ENCODE measurements around the gene GIGYF2.

Gene GIGYF2

GRCh38 chr2:232767866-232768265 is 70.7 kb downstream of the GIGYF2 start:
- H3K9ac ChIP-seq (ENCODE audit: low read depth, low read length): no peak overlapping the region
- H3K27me3 ChIP-seq (ENCODE audit: control insufficient read depth, insufficient read depth, low read length): no peaks in the 10 kb centered on the region
- H3K4me2 ChIP-seq (ENCODE audit: low read length): no peak overlapping the region
- peaks cover 13% of the 10 kb centered on the region for H3K4me1 ChIP-seq (ENCODE audit: control insufficient read depth, insufficient read depth, low read length)
- H3K4me3 ChIP-seq (ENCODE audit: low read length): no peak overlapping the region
- no peaks in the 10 kb centered on the region for H3K9me3 ChIP-seq (replicated peaks; ENCODE audit: low read length)
- H3K36me3 ChIP-seq (ENCODE audit: insufficient read depth, low read length): peaks cover 46% of the 10 kb centered on the region

- peaks cover 43% of the 10 kb centered on the region for H3K36me3 ChIP-seq (ENCODE audit: insufficient read depth, low read length)
These were observed 73.1 kb downstream of the GIGYF2 start for GRCh38 chr2:232770207-232770606.

GRCh38 chr2:232771870-232772269 is 74.7 kb downstream of the GIGYF2 start:
- H3K27me3 ChIP-seq (ENCODE audit: control insufficient read depth, insufficient read depth, low read length): no peaks in the 10 kb centered on the region
- H3K4me1 ChIP-seq (ENCODE audit: control insufficient read depth, insufficient read depth, low read length): peaks cover 10% of the 10 kb centered on the region
- H3K36me3 ChIP-seq (ENCODE audit: insufficient read depth, low read length): peaks cover 33% of the 10 kb centered on the region
- no peaks in the 10 kb centered on the region for H3K9me3 ChIP-seq (replicated peaks; ENCODE audit: low read length)
- no peak overlapping the region for H3K4me3 ChIP-seq (ENCODE audit: low read length)
- H3K4me2 ChIP-seq (ENCODE audit: low read length): no peak overlapping the region
- no peak overlapping the region for H3K9ac ChIP-seq (ENCODE audit: low read depth, low read length)

More at GRCh38 chr2:232770207-232770606, 73.1 kb downstream of the GIGYF2 start:
- H3K9me3 ChIP-seq (replicated peaks; ENCODE audit: low read length): no peaks in the 10 kb centered on the region
- no peak overlapping the region for H3K9ac ChIP-seq (ENCODE audit: low read depth, low read length)
- H3K4me1 ChIP-seq (ENCODE audit: control insufficient read depth, insufficient read depth, low read length): peaks cover 13% of the 10 kb centered on the region
- H3K27me3 ChIP-seq (ENCODE audit: control insufficient read depth, insufficient read depth, low read length): no peaks in the 10 kb centered on the region
- H3K4me3 ChIP-seq (ENCODE audit: low read length): no peak overlapping the region
- H3K4me2 ChIP-seq (ENCODE audit: low read length): no peak overlapping the region

- no peak overlapping the region for H3K4me2 ChIP-seq (ENCODE audit: low read length)
- H3K9ac ChIP-seq (ENCODE audit: low read depth, low read length): no peak overlapping the region
- peaks cover 33% of the 10 kb centered on the region for H3K36me3 ChIP-seq (ENCODE audit: insufficient read depth, low read length)
- peaks cover 5% of the 10 kb centered on the region for H3K4me1 ChIP-seq (ENCODE audit: control insufficient read depth, insufficient read depth, low read length)
- H3K9me3 ChIP-seq (replicated peaks; ENCODE audit: low read length): no peaks in the 10 kb centered on the region
- H3K4me3 ChIP-seq (ENCODE audit: low read length): no peak overlapping the region
- no peaks in the 10 kb centered on the region for H3K27me3 ChIP-seq (ENCODE audit: control insufficient read depth, insufficient read depth, low read length)
These were observed 75.4 kb downstream of the GIGYF2 start for GRCh38 chr2:232772531-232772930.

GRCh38 chr2:232773815-232774214 is 76.7 kb downstream of the GIGYF2 start:
- no peaks in the 10 kb centered on the region for H3K9me3 ChIP-seq (replicated peaks; ENCODE audit: low read length)
- peaks cover 5% of the 10 kb centered on the region for H3K4me1 ChIP-seq (ENCODE audit: control insufficient read depth, insufficient read depth, low read length)
- no peaks in the 10 kb centered on the region for H3K27me3 ChIP-seq (ENCODE audit: control insufficient read depth, insufficient read depth, low read length)
- H3K4me3 ChIP-seq (ENCODE audit: low read length): no peak overlapping the region
- H3K36me3 ChIP-seq (ENCODE audit: insufficient read depth, low read length): peaks cover 25% of the 10 kb centered on the region
- no peak overlapping the region for H3K9ac ChIP-seq (ENCODE audit: low read depth, low read length)
- no peak overlapping the region for H3K4me2 ChIP-seq (ENCODE audit: low read length)

- H3K9ac ChIP-seq (ENCODE audit: low read depth, low read length): no peak within 1 kb of the TSS
- H3K36me3 ChIP-seq (ENCODE audit: insufficient read depth, low read length): peaks cover 20% of the 10 kb centered on the region
- peaks cover 5% of the 10 kb centered on the region for H3K4me1 ChIP-seq (ENCODE audit: control insufficient read depth, insufficient read depth, low read length)
- H3K4me2 ChIP-seq (ENCODE audit: low read length): no peak within 1 kb of the TSS
- H3K4me3 ChIP-seq (ENCODE audit: low read length): no peak within 1 kb of the TSS
- no peaks in the 10 kb centered on the region for H3K27me3 ChIP-seq (ENCODE audit: control insufficient read depth, insufficient read depth, low read length)
- no peaks in the 10 kb centered on the region for H3K9me3 ChIP-seq (replicated peaks; ENCODE audit: low read length)
These were observed 79.3 kb downstream of the GIGYF2 start, which contains the start of gene KCNJ13 for GRCh38 chr2:232776435-232776834. TSS of gene KCNJ13 (minus strand) at chr2:232776565. CDS start at chr2:232771362, 5,203 bp downstream.

- Histone ChIP-seq H3K36me3 (ENCODE audit: insufficient read depth, low read length) (peaks cover 18% of the 10 kb centered on the region), H3K9me3 (replicated peaks; ENCODE audit: low read length) (no peaks in the 10 kb centered on the region), H3K4me3 (ENCODE audit: low read length) (no peak overlapping the region), H3K9ac (ENCODE audit: low read depth, low read length) (no peak overlapping the region), H3K4me2 (ENCODE audit: low read length) (no peak overlapping the region), H3K4me1 (ENCODE audit: control insufficient read depth, insufficient read depth, low read length) (peaks cover 8% of the 10 kb centered on the region), H3K27me3 (ENCODE audit: control insufficient read depth, insufficient read depth, low read length) (no peaks in the 10 kb centered on the region)
These were observed 80.1 kb downstream of the GIGYF2 start for GRCh38 chr2:232777276-232777675.

- Histone ChIP-seq H3K36me3 (ENCODE audit: insufficient read depth, low read length) (peaks cover 4% of the 10 kb centered on the region), H3K4me3 (ENCODE audit: low read length) (no peak overlapping the region), H3K9ac (ENCODE audit: low read depth, low read length) (no peak overlapping the region), H3K4me1 (ENCODE audit: control insufficient read depth, insufficient read depth, low read length) (peaks cover 8% of the 10 kb centered on the region), H3K4me2 (ENCODE audit: low read length) (no peak overlapping the region), H3K9me3 (replicated peaks; ENCODE audit: low read length) (no peaks in the 10 kb centered on the region), H3K27me3 (ENCODE audit: control insufficient read depth, insufficient read depth, low read length) (no peaks in the 10 kb centered on the region)
These were observed 82.3 kb downstream of the GIGYF2 start for GRCh38 chr2:232779465-232779864.

GRCh38 chr2:232779934-232780333 is 82.8 kb downstream of the GIGYF2 start:
- peaks cover 8% of the 10 kb centered on the region for H3K4me1 ChIP-seq (ENCODE audit: control insufficient read depth, insufficient read depth, low read length)
- peaks cover 4% of the 10 kb centered on the region for H3K36me3 ChIP-seq (ENCODE audit: insufficient read depth, low read length)
- no peak overlapping the region for H3K4me2 ChIP-seq (ENCODE audit: low read length)
- H3K4me3 ChIP-seq (ENCODE audit: low read length): no peak overlapping the region
- no peak overlapping the region for H3K9ac ChIP-seq (ENCODE audit: low read depth, low read length)
- H3K27me3 ChIP-seq (ENCODE audit: control insufficient read depth, insufficient read depth, low read length): no peaks in the 10 kb centered on the region
- H3K9me3 ChIP-seq (replicated peaks; ENCODE audit: low read length): no peaks in the 10 kb centered on the region

- peaks cover 4% of the 10 kb centered on the region for H3K36me3 ChIP-seq (ENCODE audit: insufficient read depth, low read length)
- no peak overlapping the region for H3K4me2 ChIP-seq (ENCODE audit: low read length)
- no peak overlapping the region for H3K9ac ChIP-seq (ENCODE audit: low read depth, low read length)
- H3K27me3 ChIP-seq (ENCODE audit: control insufficient read depth, insufficient read depth, low read length): no peaks in the 10 kb centered on the region
- no peak overlapping the region for H3K4me3 ChIP-seq (ENCODE audit: low read length)
- peaks cover 3% of the 10 kb centered on the region for H3K4me1 ChIP-seq (ENCODE audit: control insufficient read depth, insufficient read depth, low read length)
- H3K9me3 ChIP-seq (replicated peaks; ENCODE audit: low read length): no peaks in the 10 kb centered on the region
These were observed 84.6 kb downstream of the GIGYF2 start for GRCh38 chr2:232781765-232782164.

GRCh38 chr2:232783278-232783677 is 86.1 kb downstream of the GIGYF2 start:
- peaks cover 3% of the 10 kb centered on the region for H3K4me1 ChIP-seq (ENCODE audit: control insufficient read depth, insufficient read depth, low read length)
- peaks cover 17% of the 10 kb centered on the region for H3K36me3 ChIP-seq (ENCODE audit: insufficient read depth, low read length)
- H3K4me2 ChIP-seq (ENCODE audit: low read length): no peak overlapping the region
- no peak overlapping the region for H3K4me3 ChIP-seq (ENCODE audit: low read length)
- no peak overlapping the region for H3K9ac ChIP-seq (ENCODE audit: low read depth, low read length)
- no peaks in the 10 kb centered on the region for H3K27me3 ChIP-seq (ENCODE audit: control insufficient read depth, insufficient read depth, low read length)
- H3K9me3 ChIP-seq (replicated peaks; ENCODE audit: low read length): no peaks in the 10 kb centered on the region

GRCh38 chr2:232787806-232788205 is 90.7 kb downstream of the GIGYF2 start:
- Histone ChIP-seq H3K4me2 (ENCODE audit: low read length) (no peak overlapping the region), H3K9ac (ENCODE audit: low read depth, low read length) (no peak overlapping the region), H3K4me3 (ENCODE audit: low read length) (no peak overlapping the region), H3K36me3 (ENCODE audit: insufficient read depth, low read length) (peaks cover 51% of the 10 kb centered on the region), H3K9me3 (replicated peaks; ENCODE audit: low read length) (no peaks in the 10 kb centered on the region), H3K27me3 (ENCODE audit: control insufficient read depth, insufficient read depth, low read length) (no peaks in the 10 kb centered on the region), H3K4me1 (ENCODE audit: control insufficient read depth, insufficient read depth, low read length) (no peaks in the 10 kb centered on the region)

Measured in skeletal muscle satellite cell (primary cell).